ENCODE data around the gene KRT86.
"Not testable (repeated sequence)": the region's sequence is repeated elsewhere in the genome, so short reads cannot be mapped to it uniquely, and the experiment has no call there.

DNA sequence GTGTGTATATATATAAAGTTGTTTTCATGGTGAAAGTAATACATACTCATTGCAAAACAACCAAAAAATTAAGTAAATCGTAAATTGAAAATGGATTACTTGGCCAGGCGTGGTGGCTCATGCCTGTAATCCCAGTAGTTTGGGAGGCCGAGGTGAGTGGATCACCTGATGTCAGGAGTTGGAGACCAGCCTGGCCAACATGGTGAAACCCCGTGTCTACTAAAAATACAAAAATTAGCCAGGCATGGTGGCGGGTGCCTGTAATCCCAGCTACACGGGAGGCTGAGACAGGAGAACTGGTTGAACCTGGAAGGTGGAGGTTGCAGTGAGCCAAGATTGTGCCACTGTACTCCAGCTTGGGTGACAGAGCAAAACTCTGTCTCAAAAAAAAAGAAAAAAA is 34.2 kb upstream of the KRT86 start:
- TF ChIP-seq EZH2 (IDR thresholded peaks at IDR 0.05; ENCODE audit: insufficient read depth, poor library complexity, severe bottlenecking); EZH2phosphoT487 (IDR thresholded peaks at IDR 0.05; ENCODE audit: insufficient read depth, low read depth): not testable (repeated sequence)
